Lower lobe of right lung (tissue), 2 donors: ENCODE data around the gene TSPAN9. TPM values are rescaled to one million over a fixed set of nuclear protein-coding genes. Genes with fewer than 3 reads are reported as not detected.
A peak's percentile ranks its signal among the peaks of the same experiment; 100 is the strongest.

ENCODE experiments used
- ATAC-seq, 2 donors: fragments of 200-7000 bp; cut with Tn5 transposase; one replicate each; pipeline ENCODE4 v1.9.1; 2020 to 2022; ENCODE audit warnings: mild to moderate bottlenecking in 2 of 2, moderate library complexity in 2 of 2
- DNase-seq: peaks from one replicate; pipeline ENCODE4 v3.0.0-alpha.2; 2020
- H3K27ac ChIP-seq: fragments of 200-600 bp; one replicate; pipeline ENCODE4 v1.8.0; 2022
- H3K27me3 ChIP-seq: fragments of 200-600 bp; one replicate; pipeline ENCODE4 v1.8.0; 2022; ENCODE audit warnings: low read depth
- H3K36me3 ChIP-seq: fragments of 200-600 bp; one replicate; pipeline ENCODE4 v1.8.0; 2022; ENCODE audit warnings: mild to moderate bottlenecking
- H3K4me1 ChIP-seq: fragments of 200-600 bp; one replicate; pipeline ENCODE4 v1.8.0; 2022
- H3K4me3 ChIP-seq: fragments of 200-600 bp; one replicate; pipeline ENCODE4 v1.8.0; 2022; ENCODE audit warnings: mild to moderate bottlenecking
- H3K9me3 ChIP-seq: fragments of 200-600 bp; one replicate; pipeline ENCODE4 v1.8.0; 2022
- intact Hi-C: fragments of 100-400 bp; cut with DNase I; formaldehyde crosslinking; loops from one replicate; pipeline ENCODE4 v1.11.0; 2022
- total RNA-seq: library from RNA; stranded (reverse); fragmentation: NEBNext Ultra II Directional; extraction: Animal tissue kit (Norgen Biotek cat#: 25700); gene quantifications from one replicate; pipeline ENCODE4 v1.2.1, GENCODE V29; 2021
- TF ChIP-seq, protein P1 (sequence below): fragments of 200-600 bp; IDR thresholded peaks from one replicate; pipeline ENCODE4 v1.8.0; 2022; ENCODE audit warnings: antibody characterized with exemption, mild to moderate bottlenecking
- donor health status: DM: no; HTN: yes; CAD: no; lungs with severe emphysema.

TSPAN9 gene
- total RNA-seq, 1 donor from 2014 or later: 61.1 TPM

DNA sequence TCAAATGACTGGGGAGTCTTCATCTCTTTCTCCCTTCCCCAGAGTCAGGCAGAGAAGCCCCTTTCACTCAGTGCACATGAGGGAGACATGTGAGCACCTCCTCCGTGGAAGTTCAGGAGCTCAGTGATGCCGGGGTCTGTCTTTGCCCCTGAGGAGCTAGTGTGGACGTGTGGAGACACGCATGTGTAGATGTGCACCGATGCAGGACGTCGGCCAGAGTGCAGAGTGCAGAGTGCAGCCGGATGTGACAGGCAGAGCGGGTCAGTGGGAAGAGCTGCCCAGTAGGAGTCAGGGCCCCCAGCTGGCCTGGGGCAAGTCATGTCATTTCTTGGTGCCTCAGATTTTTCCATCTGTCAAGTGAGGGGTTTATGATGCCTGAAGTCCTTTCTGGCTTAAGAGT, 20.7 kb downstream of the TSPAN9 start:
- H3K36me3 ChIP-seq: no peaks in the 10 kb centered on the region
- intact Hi-C loops: no loop called here
- DNase-seq: no peak
- TF ChIP-seq, protein P1, sequence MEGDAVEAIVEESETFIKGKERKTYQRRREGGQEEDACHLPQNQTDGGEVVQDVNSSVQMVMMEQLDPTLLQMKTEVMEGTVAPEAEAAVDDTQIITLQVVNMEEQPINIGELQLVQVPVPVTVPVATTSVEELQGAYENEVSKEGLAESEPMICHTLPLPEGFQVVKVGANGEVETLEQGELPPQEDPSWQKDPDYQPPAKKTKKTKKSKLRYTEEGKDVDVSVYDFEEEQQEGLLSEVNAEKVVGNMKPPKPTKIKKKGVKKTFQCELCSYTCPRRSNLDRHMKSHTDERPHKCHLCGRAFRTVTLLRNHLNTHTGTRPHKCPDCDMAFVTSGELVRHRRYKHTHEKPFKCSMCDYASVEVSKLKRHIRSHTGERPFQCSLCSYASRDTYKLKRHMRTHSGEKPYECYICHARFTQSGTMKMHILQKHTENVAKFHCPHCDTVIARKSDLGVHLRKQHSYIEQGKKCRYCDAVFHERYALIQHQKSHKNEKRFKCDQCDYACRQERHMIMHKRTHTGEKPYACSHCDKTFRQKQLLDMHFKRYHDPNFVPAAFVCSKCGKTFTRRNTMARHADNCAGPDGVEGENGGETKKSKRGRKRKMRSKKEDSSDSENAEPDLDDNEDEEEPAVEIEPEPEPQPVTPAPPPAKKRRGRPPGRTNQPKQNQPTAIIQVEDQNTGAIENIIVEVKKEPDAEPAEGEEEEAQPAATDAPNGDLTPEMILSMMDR: no peak
- peaks cover 54% of the 10 kb centered on the region for H3K4me1 ChIP-seq
- peak overlapping the region; percentile 72 for H3K27ac ChIP-seq
- no peaks in the 10 kb centered on the region for H3K27me3 ChIP-seq
- H3K4me3 ChIP-seq: peak overlapping the region; percentile 28
- peak; percentile 42 to 43 for ATAC-seq
- no peaks in the 10 kb centered on the region for H3K9me3 ChIP-seq

DNA sequence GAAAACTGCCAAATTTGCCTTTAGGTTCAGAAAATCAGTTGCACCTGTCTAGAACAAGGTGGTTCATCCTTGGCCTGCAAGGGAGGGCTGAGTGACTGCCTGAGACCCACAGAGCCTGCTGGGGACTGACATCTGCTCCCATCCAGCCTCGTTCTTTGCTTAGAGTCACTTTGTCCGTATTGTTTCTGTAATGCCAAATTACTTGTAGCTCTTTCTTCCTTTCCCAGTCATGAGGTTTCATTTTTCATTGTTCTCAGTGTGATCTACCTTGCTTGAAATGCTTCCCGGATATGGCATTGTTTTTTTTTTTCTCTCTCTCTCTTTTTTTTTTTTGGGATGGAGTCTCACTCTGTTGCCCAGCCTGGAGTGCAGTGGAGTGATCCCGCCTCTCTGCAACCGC, 21.3 kb downstream of the TSPAN9 start:
- TF ChIP-seq, protein P1: no peak
- intact Hi-C loops: no loop called here
- no peak overlapping the region for H3K4me3 ChIP-seq
- H3K27ac ChIP-seq: peak overlapping the region; percentile 72
- peaks cover 57% of the 10 kb centered on the region for H3K4me1 ChIP-seq
- ATAC-seq (no peak), DNase-seq (no peak)
- H3K9me3 ChIP-seq: no peaks in the 10 kb centered on the region
- no peaks in the 10 kb centered on the region for H3K27me3 ChIP-seq
- H3K36me3 ChIP-seq: no peaks in the 10 kb centered on the region

DNA sequence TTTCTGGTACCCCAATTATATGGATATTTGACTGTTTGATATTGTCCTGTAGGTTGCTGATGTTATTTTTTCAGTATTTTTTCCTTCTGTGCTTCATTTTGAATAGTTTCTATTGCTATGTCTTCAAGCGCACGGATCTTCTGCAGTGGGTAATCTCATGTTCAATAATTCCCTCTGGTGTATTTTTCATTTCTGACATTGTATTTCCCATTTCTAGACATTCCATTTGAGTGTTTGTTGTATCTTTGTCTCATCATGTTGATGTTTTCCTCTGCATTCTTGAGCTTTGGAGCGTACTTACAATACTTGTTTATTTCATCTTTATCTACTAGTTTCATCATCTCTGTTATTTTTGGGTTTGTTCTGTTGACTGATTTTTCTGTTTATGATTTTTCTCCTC, 22.0 kb downstream of the TSPAN9 start:
- Histone ChIP-seq H3K4me3 (no peak overlapping the region), H3K9me3 (no peaks in the 10 kb centered on the region), H3K27ac (no peak overlapping the region), H3K36me3 (no peaks in the 10 kb centered on the region), H3K4me1 (peaks cover 64% of the 10 kb centered on the region), H3K27me3 (no peaks in the 10 kb centered on the region)
- DNase-seq (no peak), ATAC-seq (no peak)
- intact Hi-C loops: no loop called here
- TF ChIP-seq, protein P1: no peak

DNA sequence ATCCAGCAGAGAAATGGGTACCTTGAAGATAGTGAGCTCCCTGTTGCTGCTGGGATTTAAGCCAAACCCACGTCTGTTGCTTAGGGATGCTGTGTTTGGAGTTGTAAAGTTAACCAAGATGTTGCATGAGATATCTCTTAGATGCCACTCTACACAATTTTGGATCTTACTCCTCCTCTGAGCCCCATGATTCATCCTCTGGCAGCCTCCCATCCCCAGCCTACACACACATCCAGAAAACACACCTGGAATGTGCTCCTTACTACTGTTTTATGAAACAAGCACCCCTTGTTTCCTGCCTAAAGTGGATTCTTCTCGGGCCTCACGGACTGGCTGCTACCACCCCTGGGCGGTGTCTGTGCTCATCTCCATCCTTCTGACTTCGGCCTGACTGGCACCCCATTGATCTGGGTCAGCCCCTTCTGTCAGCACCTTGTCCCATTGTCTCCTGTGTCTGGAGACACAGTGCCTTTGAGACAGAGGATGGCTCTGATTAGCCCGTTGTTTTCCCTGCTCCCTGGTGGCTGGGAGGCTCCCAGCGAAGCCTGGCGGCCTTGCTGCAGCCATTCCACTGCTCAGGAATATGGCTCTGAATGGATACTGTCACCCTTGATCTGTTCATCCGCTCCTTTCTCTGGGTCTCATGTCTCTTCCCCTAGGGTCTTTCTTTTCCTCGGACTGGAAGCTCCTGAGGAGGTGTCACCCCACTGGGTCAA, 24.3 kb downstream of the TSPAN9 start:
- Histone ChIP-seq H3K4me1 (peaks cover 79% of the 10 kb centered on the region), H3K27me3 (no peaks in the 10 kb centered on the region), H3K4me3 (no peak overlapping the region), H3K27ac (peak overlapping the region; percentile 6), H3K36me3 (no peaks in the 10 kb centered on the region), H3K9me3 (no peaks in the 10 kb centered on the region)
- TF ChIP-seq, protein P1: no peak
- DNase-seq (no peak), ATAC-seq (no peak)
- intact Hi-C loops: no loop called here

DNA sequence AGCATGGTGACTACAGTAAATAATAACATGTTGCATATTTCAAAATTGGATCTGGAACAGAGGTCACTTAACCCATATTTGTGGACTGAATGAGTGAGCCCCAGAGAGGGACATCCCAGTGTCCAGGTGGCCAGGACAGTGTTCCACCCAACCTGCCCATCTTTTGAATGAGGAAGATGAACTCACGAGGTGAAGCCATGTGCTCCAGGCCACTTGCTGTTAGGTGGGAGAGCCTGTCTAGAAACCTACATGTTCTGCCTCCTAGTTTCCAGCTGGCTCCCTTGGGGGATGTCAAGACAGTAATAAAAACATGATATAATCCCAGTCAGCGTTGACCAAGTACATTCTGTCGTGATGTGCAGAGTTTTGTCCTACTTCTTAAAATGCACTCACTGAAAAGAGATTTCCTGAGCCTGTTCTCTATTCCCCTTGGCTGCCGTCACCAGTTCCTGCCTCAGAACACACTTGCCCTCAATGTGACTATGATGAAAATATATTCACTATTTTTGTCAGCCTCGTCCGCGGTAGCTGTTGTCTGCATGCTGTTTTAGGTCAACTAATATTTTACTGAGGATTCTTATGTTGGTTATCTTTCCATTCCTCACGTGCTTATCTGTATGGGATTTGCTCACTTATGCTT, 25.7 kb downstream of the TSPAN9 start:
- H3K9me3 ChIP-seq: no peaks in the 10 kb centered on the region
- intact Hi-C loops: no loop called here
- ATAC-seq (no peak), DNase-seq (no peak)
- no peak overlapping the region for H3K4me3 ChIP-seq
- H3K36me3 ChIP-seq: no peaks in the 10 kb centered on the region
- TF ChIP-seq, protein P1: no peak
- H3K4me1 ChIP-seq: peaks cover 80% of the 10 kb centered on the region
- no peaks in the 10 kb centered on the region for H3K27me3 ChIP-seq
- no peak overlapping the region for H3K27ac ChIP-seq
